GM23248 (cell line): ENCODE measurements around the gene KIAA1671.

Experiments
- EZH2 ChIP-seq: fragments of 200-600 bp; sonication (generic); IDR thresholded peaks from 2 replicates; pipeline ENCODE4 v1.6.1; 2018; ENCODE audit warnings: antibody characterized with exemption, mild to moderate bottlenecking; ENCODE audit not compliant: insufficient read depth, poor library complexity, severe bottlenecking
- EZH2phosphoT487 ChIP-seq: fragments of 200-600 bp; sonication (generic); IDR thresholded peaks from 2 replicates; pipeline ENCODE4 v1.6.1; 2018; ENCODE audit warnings: antibody characterized with exemption, moderate library complexity, mild to moderate bottlenecking, low read depth; ENCODE audit not compliant: insufficient read depth

- TF ChIP-seq EZH2phosphoT487: no peak
- no peak for TF ChIP-seq EZH2
Measured at GRCh38 chr22:25049770-25050169, 97.3 kb downstream of the KIAA1671 start.
